Activated gamma-delta T cell treated with anti-CD3 and anti-CD28 coated beads, Interleukin-2, amount 50 U/mL, for 16 hours (primary cell): ENCODE data around the gene HMCN2.

Experiments used
- DNase-seq: peaks from one replicate; pipeline ENCODE4 v3.0.0-alpha.2; 2020; ENCODE audit warnings: low read depth

The HMCN2 gene

DNA sequence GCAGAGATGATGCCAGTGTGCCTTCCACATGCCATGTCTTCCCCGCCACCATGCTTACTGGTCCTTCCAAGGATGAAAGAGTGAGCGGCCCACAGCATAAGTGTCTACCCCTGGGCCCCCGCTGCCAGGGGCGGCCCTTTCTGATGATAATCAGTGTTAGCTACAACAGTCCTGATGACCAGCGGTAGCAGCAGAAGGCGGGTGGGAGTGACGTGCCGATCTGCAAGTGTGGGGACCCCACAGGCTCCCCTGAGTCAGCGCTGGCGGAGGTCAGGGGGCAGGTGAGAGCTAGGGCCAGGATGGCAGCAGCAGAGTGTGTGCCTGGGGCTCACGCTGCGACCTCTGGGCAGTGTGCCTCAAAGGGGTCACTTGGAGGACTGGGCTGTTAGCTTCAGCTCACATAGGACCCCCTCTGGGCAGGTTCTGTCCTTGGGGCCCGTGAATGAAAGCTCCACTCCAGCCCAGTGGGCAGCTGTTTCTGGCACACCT lies 80.4 kb downstream of the HMCN2 start:
- DNase-seq, result no peak

DNA sequence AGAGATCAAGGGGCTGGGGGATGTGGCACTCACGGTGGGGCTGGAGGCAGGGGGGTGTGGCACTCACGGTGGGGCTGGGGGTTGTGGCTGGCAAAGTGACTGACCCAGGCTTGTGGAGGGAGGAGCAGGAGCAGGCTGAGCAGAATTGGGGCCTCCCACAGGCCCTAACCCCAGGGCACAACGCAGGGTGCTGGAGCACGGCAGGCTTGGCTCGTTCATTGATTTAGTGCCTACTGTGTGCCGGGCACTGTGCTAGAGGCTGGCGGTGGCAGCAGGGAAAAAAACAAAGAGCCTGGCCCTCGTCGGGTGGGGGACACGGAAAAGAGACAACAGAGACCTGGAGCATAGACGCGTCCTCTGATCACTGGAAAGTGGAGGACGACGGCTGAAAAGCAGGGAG lies 80.9 kb downstream of the HMCN2 start:
- DNase-seq, result no peak

DNA sequence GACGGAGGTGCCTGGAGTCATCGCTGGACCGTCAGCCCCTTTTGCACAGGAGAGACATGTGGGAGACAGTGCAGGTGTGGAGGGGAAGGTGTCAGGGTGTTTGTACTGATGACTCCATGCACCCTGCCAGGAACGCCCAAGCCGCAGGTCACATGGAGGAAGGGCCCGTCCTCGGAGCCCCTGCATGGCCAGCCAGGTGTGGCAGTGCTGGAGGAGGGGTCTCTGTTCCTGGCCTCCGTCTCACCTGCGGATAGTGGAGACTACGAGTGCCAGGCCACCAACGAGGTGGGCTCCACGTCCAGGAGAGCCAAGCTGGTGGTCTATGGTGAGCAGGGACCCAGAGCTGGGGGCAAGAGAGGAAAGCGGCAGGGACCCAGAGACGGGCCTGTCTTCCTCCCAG lies 81.5 kb downstream of the HMCN2 start:
- DNase-seq, result no peak

GRCh38 chr9:130347931-130348330 lies 82.4 kb downstream of the HMCN2 start:
- no peak for DNase-seq

GRCh38 chr9:130348341-130348740 lies 82.8 kb downstream of the HMCN2 start:
- no peak for DNase-seq

DNA sequence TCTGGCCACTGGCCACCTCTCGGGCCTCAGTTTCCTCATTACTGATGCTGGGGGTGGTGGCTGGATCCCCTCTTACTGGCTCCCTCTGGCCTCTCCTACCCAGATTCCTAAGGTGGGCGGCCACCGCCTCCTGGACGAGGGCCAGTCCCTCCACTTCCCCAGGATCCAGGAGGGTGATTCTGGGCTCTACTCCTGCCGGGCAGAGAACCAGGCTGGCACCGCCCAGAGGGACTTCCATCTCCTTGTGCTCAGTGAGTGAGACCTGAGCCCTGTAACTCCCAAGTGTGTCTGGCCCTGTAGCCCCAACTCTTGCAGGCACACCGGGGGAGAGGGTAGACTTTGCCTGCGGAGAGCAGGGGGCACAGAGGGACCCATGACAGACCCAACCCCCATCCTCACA lies 83.3 kb downstream of the HMCN2 start:
- DNase-seq, result no peak

GRCh38 chr9:130349398-130349797 lies 83.8 kb downstream of the HMCN2 start:
- DNase-seq, result no peak

GRCh38 chr9:130351343-130351742 lies 85.8 kb downstream of the HMCN2 start:
- no peak for DNase-seq

DNA sequence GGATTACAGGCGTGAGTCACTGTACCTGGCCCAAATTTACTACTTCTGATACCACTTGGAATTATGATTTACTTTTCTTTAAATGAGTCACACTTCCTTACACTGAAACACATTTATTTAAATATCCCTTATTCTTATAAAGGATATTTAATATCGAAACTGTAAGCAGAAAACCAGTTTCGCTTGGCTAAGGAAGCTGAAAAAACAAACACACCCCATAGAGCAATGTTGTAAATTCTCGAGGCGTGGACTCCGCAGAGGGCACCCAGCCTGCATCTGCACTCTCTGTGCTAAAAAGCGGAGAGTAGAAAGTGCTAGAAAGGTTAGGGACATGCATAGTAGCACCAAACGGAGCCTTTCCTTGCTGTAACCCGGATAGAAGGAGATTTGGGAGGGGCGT lies 86.5 kb downstream of the HMCN2 start:
- DNase-seq, result no peak

DNA sequence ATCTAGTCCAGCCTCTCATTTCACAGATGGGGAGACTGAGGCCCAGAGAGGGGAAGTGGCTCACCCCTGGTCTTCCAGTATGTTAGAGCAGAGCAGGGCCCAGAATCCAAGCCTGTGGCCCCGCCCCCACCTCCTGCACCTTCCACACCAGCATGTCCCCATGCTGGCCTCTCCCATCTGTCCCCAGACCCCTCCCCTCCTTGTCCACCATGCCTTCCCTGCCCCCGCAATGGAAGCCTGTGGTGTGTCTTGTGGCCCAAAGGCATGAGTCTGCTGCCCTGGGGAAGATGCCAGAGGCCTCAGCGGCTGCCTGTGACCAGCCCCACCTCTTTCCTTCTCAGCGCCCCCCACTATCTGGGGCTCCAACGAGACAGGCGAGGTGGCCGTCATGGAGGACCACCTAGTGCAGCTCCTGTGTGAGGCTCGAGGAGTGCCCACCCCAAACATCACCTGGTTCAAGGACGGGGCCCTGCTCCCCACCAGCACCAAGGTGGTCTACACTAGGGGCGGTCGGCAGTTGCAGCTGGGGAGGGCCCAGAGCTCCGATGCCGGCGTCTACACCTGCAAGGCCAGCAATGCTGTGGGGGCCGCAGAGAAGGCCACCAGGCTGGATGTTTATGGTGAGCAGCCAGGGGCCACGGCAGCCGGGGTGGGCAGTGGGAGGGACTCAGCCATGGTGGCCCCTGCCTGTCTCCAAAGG lies 87.2 kb downstream of the HMCN2 start:
- DNase-seq, result no peak

DNA sequence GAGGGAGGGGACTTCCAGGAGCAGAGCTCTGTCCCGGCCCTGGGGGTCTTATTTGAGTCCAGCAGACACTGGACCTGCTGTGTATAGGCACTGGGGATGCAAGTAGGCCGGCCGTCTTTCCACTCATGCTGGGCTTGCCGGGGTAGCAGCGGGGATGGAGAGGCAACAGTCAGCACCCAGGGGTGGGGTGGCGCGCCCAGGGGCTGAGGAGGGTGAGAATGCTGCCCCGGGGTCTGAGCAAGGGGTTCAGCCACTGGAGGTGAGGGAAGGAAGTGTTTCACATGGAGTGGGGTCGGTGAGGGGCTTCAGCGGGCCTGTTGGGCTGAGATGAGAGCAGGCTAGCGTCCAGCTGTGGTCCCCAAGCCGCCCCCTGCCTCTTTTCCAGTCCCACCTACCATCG lies 88.8 kb downstream of the HMCN2 start:
- DNase-seq, result no peak

DNA sequence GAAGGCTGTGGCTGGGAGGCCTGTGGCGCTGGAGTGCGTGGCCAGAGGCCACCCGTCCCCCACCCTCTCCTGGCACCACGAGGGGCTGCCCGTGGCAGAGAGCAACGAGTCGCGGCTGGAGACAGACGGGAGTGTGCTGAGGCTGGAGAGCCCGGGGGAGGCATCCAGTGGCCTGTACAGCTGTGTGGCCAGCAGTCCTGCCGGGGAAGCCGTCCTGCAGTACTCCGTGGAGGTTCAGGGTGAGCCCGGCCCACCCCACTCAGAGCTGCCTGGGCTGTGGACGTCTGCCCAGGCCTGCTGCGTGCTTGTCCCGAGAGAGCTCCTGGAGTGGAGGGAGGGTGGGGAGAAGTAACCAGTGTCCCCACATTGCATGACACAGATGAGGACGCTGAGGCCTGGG lies 89.2 kb downstream of the HMCN2 start:
- DNase-seq, result no peak

- DNase-seq, result no peak
These were observed 90.5 kb downstream of the HMCN2 start for GRCh38 chr9:130356033-130356432.

- DNase-seq, result no peak
These were observed 91.5 kb downstream of the HMCN2 start for GRCh38 chr9:130356877-130357584.

GRCh38 chr9:130358928-130359327 lies 93.4 kb downstream of the HMCN2 start:
- no peak for DNase-seq

DNA sequence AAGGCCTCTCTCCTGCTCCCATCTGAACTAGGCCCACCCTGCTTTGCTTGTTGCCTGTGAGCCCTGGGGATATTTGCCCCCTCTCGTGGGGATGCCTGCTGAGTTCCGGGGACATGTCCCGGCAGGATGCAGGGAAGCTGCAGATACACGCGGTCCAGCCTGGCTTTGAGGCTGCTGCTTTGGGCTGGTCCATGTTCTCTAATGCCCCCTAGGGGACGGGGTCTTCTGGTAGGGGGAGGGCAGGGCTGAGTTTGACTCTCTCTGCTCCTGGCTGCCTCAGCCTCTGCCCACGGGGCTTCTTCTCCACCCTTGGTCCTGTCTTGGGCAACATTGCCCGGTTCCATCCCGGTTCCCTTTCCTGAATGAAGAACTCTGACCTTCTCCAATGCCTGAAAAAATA lies 94.3 kb downstream of the HMCN2 start:
- DNase-seq, result no peak

GRCh38 chr9:130360672-130361071 lies 95.1 kb downstream of the HMCN2 start:
- DNase-seq, result no peak

DNA sequence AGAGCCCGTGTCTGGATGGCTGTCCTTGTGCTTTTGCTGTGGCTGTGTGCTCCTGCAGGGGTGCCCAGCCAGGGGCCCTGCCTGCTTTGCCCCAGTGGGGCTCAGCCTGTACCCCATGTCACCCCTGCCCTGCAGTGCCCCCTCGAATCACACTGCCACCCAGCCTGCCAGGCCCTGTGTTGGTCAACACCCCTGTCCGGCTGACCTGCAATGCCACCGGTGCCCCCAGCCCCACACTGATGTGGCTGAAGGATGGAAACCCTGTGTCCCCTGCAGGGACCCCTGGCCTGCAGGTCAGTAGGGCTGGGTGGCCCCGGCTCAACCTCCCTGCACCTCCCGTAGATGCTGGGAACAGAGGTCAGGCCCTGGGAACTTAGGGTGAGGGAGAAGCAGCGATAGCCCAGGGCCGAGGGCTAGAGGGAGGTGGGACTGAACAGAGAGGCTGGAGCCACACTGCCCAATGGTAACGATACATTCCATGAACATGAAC lies 96.4 kb downstream of the HMCN2 start:
- no peak for DNase-seq

DNA sequence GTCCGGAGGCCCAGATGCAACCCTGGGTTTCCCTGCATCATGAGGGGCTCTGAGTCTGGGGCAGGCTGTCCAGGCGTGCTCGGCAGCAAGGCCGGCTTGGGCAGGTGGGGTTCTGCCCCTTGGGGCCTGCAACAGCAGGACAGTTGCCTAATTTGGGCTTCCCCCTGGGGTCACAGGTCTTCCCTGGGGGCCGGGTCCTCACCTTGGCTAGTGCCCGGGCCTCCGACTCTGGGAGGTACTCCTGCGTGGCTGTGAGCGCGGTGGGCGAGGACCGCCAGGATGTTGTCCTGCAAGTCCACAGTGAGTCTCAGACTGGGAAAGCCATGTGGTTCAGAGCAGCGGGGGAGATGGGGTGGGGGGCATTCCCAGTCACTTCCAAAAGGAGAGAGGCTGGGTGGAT lies 97.1 kb downstream of the HMCN2 start:
- DNase-seq, result no peak

- no peak for DNase-seq
These were observed 98.3 kb downstream of the HMCN2 start for GRCh38 chr9:130363755-130364404.

GRCh38 chr9:130364619-130365322 lies 99.2 kb downstream of the HMCN2 start:
- no peak for DNase-seq

DNA sequence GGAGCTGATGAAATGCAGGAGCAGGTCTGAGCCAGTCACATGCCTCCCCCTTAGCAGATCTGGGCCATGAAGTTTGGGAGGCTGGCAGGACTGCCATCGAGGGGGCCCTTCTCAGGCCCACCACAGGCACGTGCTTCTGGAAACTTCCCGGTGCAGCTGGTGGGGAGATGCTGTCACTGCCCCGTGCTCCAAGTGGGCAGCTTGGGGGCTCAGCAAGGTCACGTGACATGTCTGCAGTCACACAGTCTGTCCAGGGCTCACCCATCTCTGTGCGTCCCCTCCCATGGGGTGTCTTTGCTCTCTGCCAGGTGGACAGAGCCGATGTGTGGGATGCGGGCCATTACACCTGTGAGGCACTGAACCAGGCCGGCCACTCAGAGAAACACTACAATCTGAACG lies 99.8 kb downstream of the HMCN2 start:
- DNase-seq, result no peak
